A549 (cell line): Measurements from ENCODE around the gene SLC6A3. TPM values are rescaled to one million over a fixed set of nuclear protein-coding genes. Genes with fewer than 3 reads are reported as not detected.
"Not testable (repeated sequence)": the region's sequence is repeated elsewhere in the genome, so short reads cannot be mapped to it uniquely, and the experiment has no call there.

Experiments used
- ATAC-seq, 2 experiments: fragments of 200-7000 bp in 1 of 2; fragments of >200 bp in 1 of 2; cut with Nextera tagmentation in 1 of 2; cut with Tn5 transposase in 1 of 2; 3 replicates each; pipeline versions ENCODE4 v1.8.0 to v1.9.1; 2018 to 2020; ENCODE audit warnings: mild to moderate bottlenecking in 1 of 2, moderate library complexity in 1 of 2
- CTCF ChIA-PET: fragments of 300-600 bp; sonication (Branson Sonifier 250); formaldehyde crosslinking; extraction: SDS; loops from one replicate; lab custom pipeline; 2021; ENCODE audit warnings: antibody characterized with exemption, inconsistent platforms; lab: Yijun Ruan, JAX
- POLR2A ChIA-PET: fragments of 350-600 bp; formaldehyde crosslinking; extraction: SDS; loops from one replicate; lab custom pipeline; 2021; ENCODE audit warnings: antibody characterized with exemption, inconsistent platforms; lab: Yijun Ruan, JAX
- DNase-seq, 2 experiments: peaks; one replicate each; pipeline versions ENCODE4 v3.0.0 to v3.0.0-alpha.2; 2011 to 2016; ENCODE audit warnings: low read depth in 1 of 2, low spot score in 1 of 2
- FAIRE-seq: peaks from 2 replicates; lab custom pipeline; 2011; peaks lifted over from hg19 to GRCh38; lab: Jason Lieb, UNC
- H3K27ac ChIP-seq, 2 experiments: fragments of >200 bp; sonication (Bioruptor Twin); formaldehyde crosslinking; 3 replicates each; pipeline ENCODE4 v1.5.1; 2016 to 2017
- H3K4me1 ChIP-seq: fragments of >200 bp; sonication (Bioruptor Twin); formaldehyde crosslinking; 3 replicates; pipeline ENCODE4 v1.6.1; 2016
- H3K4me2 ChIP-seq: fragments of >200 bp; sonication (Bioruptor Twin); formaldehyde crosslinking; 3 replicates; pipeline ENCODE4 v1.6.1; 2016
- H3K4me3 ChIP-seq: fragments of >200 bp; sonication (Bioruptor Twin); formaldehyde crosslinking; 3 replicates; pipeline ENCODE4 v1.5.1; 2016
- H3K9me3 ChIP-seq: fragments of >200 bp; sonication (Bioruptor Twin); formaldehyde crosslinking; 3 replicates; pipeline ENCODE4 v1.6.1; 2016
- BCL3 ChIP-seq: fragments of >200 bp; sonication (Bioruptor Twin); formaldehyde crosslinking; IDR thresholded peaks from 3 replicates; pipeline ENCODE4 v1.6.1; 2016
- CEBPB ChIP-seq, 2 experiments: fragments of >200 bp in 1 of 2; sonication (Bioruptor Twin) in 1 of 2; formaldehyde crosslinking in 1 of 2; IDR thresholded peaks; 2 replicates each; pipeline ENCODE4 v1.6.1; 2012 to 2016
- ESRRA ChIP-seq: fragments of 150-350 bp; IDR thresholded peaks from 2 replicates; pipeline ENCODE4 v1.6.1; 2014; ENCODE audit warnings: mild to moderate bottlenecking, low read length, borderline replicate concordance
- FOSL2 ChIP-seq, 2 experiments: fragments of 450-650 bp in 1 of 2; fragments of >200 bp in 1 of 2; sonication (Bioruptor Twin) in 1 of 2; formaldehyde crosslinking; IDR thresholded peaks; 2 replicates each; pipeline versions ENCODE4 v1.5.0 to v1.6.1; 2016 to 2020; ENCODE audit warnings: mild to moderate bottlenecking in 1 of 2, moderate library complexity in 1 of 2
- HEYL ChIP-seq: fragments of 250-450 bp; sonication (Bioruptor Pico); IDR thresholded peaks from 2 replicates; pipeline ENCODE4 v1.8.0; 2021; ENCODE audit warnings: mild to moderate bottlenecking, moderate library complexity
- HOXA7 ChIP-seq: fragments of 250-450 bp; sonication (Bioruptor Pico); IDR thresholded peaks from 2 replicates; pipeline ENCODE4 v1.5.0; 2020; ENCODE audit warnings: mild to moderate bottlenecking, moderate library complexity
- JUN ChIP-seq, 2 experiments: fragments of >200 bp; sonication (Bioruptor Twin); formaldehyde crosslinking; IDR thresholded peaks; 2 replicates in 1 of 2; 3 replicates in 1 of 2; pipeline ENCODE4 v1.6.1; 2016 to 2017
- JUNB ChIP-seq: fragments of >200 bp; sonication (Bioruptor Twin); formaldehyde crosslinking; IDR thresholded peaks from 2 replicates; pipeline ENCODE4 v1.6.1; 2016
- KDM1A ChIP-seq: fragments of 200-600 bp; sonication (generic); IDR thresholded peaks from 2 replicates; pipeline ENCODE4 v1.6.1; 2016; ENCODE audit warnings: low read depth, mild to moderate bottlenecking
- NR3C1 ChIP-seq: fragments of >200 bp; sonication (Bioruptor Twin); formaldehyde crosslinking; IDR thresholded peaks from 3 replicates; pipeline ENCODE4 v1.6.1; 2017
- TFCP2L1 ChIP-seq: fragments of 250-450 bp; sonication (Bioruptor Pico); IDR thresholded peaks from 2 replicates; pipeline ENCODE4 v1.5.0; 2021; ENCODE audit warnings: mild to moderate bottlenecking
- USF2 ChIP-seq: fragments of 450-650 bp; IDR thresholded peaks from 2 replicates; pipeline ENCODE4 v1.6.1; 2014; ENCODE audit warnings: antibody characterized with exemption
- ZC3H11A ChIP-seq: fragments of 450-650 bp; IDR thresholded peaks from 2 replicates; pipeline ENCODE4 v1.6.1; 2014; ENCODE audit warnings: antibody characterized with exemption, mild to moderate bottlenecking
- WGBS: methylation state at CpG from one replicate; pipeline ENCODE4 v1.1.6; 2017; ENCODE audit errors: missing lambda C conversion rate; 5-methylcytosine and 5-hydroxymethylcytosine counted together
- polyA plus RNA-seq, 4 experiments: library from polyadenylated mRNA; depleted of rRNA in 3 of 4; stranded (reverse); fragments of >200 nt; fragmentation: RNase III in 1 of 4; extraction: RNeasy Plus Mini Kit Qiagen cat#74134 plus additional on column Dnase treatment in 1 of 4; gene quantifications; 2 replicates in 3 of 4; 3 replicates in 1 of 4; pipeline ENCODE4 v1.2.3, GENCODE V29; 2011 to 2017
- TF ChIP-seq, protein P1 (sequence below): IDR thresholded peaks from 2 replicates; pipeline ENCODE4 v1.6.1; 2012
- TF ChIP-seq, protein P2 (sequence below): fragments of >200 bp; sonication (Bioruptor Twin); formaldehyde crosslinking; IDR thresholded peaks from 3 replicates; pipeline ENCODE4 v1.5.1; 2016
- TF ChIP-seq, protein P3 (sequence below): fragments of 150-350 bp; IDR thresholded peaks from 2 replicates; pipeline ENCODE4 v1.6.1; 2014; ENCODE audit warnings: low read depth, mild to moderate bottlenecking, low read length

The SLC6A3 gene
- polyA plus RNA-seq, 2 of the 4 experiments (the other 2 are of a cell fraction): 0.05 to 0.06 TPM

- Histone ChIP-seq H3K27ac (no peak overlapping the region), H3K4me1 (0 out of 3 replicates have a peak, but pooled peaks cover 8% of the 10 kb centered on the region), H3K4me3 (no peak overlapping the region), H3K4me2 (no peak overlapping the region), H3K9me3 (peaks cover 7% of the 10 kb centered on the region; the same call in 2 of the 3 replicates)
- POLR2A ChIA-PET: no interaction called here
- DNase-seq (no peak), FAIRE-seq (no peak), ATAC-seq (no peak)
- CTCF ChIA-PET: interaction anchor here (0.9 to 2.2 kb wide), 3 partner anchors 8 to 72 kb away, joined by 3 to 10 read pairs (median 3); no protein-coding TSS in a partner anchor
- 70% methylated on average over 23 of the region's 23 CpGs for WGBS
- TF ChIP-seq HEYL: no peak
- no peak for TF ChIP-seq CEBPB (IDR thresholded peaks at IDR 0.05)
Measured at GRCh38 chr5:1375871-1376810, 69.1 kb downstream of the SLC6A3 start.

DNA sequence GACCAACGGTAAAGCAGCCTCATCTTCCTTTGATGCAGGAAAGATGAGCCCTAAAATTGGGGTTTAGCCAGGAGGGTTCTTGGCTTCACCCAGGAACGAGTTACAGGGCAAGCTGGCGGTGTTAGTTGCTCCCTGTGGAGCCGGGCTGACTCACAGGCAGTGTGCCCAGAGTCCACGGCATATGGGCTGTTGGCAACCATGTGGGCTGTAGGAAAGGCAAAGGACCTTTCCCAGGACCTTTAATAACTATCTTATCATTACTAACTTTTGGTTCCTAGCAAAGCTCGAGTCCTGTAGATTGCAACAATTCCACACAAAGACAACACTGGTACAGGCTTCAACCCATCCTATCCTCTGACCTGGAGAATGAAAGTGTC is 70.6 kb downstream of the SLC6A3 start:
- Histone ChIP-seq H3K4me3 (no peak overlapping the region), H3K27ac (no peak overlapping the region), H3K9me3 (peaks cover 5% of the 10 kb centered on the region; the same call in 2 of the 3 replicates), H3K4me2 (no peak overlapping the region), H3K4me1 (0 out of 3 replicates have a peak, but pooled peaks cover 8% of the 10 kb centered on the region)
- CTCF ChIA-PET: interaction anchor here (0.6 to 1.2 kb wide), 3 partner anchors 10 to 255 kb away, joined by 3 read pairs; no protein-coding TSS in a partner anchor
- FAIRE-seq: no peak
- ATAC-seq: peak; percentile 62 to 69; a peak in 4 of 6 replicates
- TF ChIP-seq ESRRA: no peak
- TF ChIP-seq, protein P1, sequence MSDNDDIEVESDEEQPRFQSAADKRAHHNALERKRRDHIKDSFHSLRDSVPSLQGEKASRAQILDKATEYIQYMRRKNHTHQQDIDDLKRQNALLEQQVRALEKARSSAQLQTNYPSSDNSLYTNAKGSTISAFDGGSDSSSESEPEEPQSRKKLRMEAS: 0 out of 2 replicates have a peak, but pooled peaks have one; percentile 18
- POLR2A ChIA-PET: no interaction called here
- WGBS: 20% methylated on average over 6 of the region's 6 CpGs
- DNase-seq: no peak

- TF ChIP-seq NR3C1 (no peak), USF2 (no peak)
- ChIA-PET CTCF (interaction anchor here (0.6 to 0.9 kb wide), 2 partner anchors 15 to 255 kb away, joined by 3 read pairs; no protein-coding TSS in a partner anchor), POLR2A (no interaction called here)
- Histone ChIP-seq H3K27ac (no peak overlapping the region), H3K4me1 (0 out of 3 replicates have a peak, but pooled peaks cover 8% of the 10 kb centered on the region), H3K4me2 (no peak overlapping the region), H3K9me3 (no peaks in the 10 kb centered on the region), H3K4me3 (no peak overlapping the region)
- FAIRE-seq: no peak
- no peak for ATAC-seq
- 55% methylated on average over 9 of the region's 9 CpGs for WGBS
- no peak for DNase-seq
Measured at GRCh38 chr5:1374030-1374678, 71.1 kb downstream of the SLC6A3 start.

GRCh38 chr5:1371972-1372342 is 73.3 kb downstream of the SLC6A3 start:
- H3K4me3 ChIP-seq, ATAC-seq, FAIRE-seq, H3K4me1 ChIP-seq, H3K27ac ChIP-seq, DNase-seq, H3K4me2 ChIP-seq, H3K9me3 ChIP-seq, POLR2A ChIA-PET: not testable (repeated sequence)
- CTCF ChIA-PET: interaction anchor here (1.0 to 3.7 kb wide), 2 partner anchors 9 to 163 kb away, joined by 3 to 22 read pairs; no protein-coding TSS in a partner anchor
- WGBS: 68% methylated on average over 4 of the region's 4 CpGs

- CTCF ChIA-PET: interaction anchor here (1.0 to 3.7 kb wide), 4 partner anchors 9 to 163 kb away, joined by 3 to 22 read pairs (median 4); no protein-coding TSS in a partner anchor
- DNase-seq (no peak), ATAC-seq (no peak), FAIRE-seq (no peak)
- H3K4me2 ChIP-seq: no peak overlapping the region
- H3K9me3 ChIP-seq: no peaks in the 10 kb centered on the region
- POLR2A ChIA-PET: no interaction called here
- no peak overlapping the region for H3K27ac ChIP-seq
- 52% methylated on average over 12 of the region's 13 CpGs for WGBS
- no peak overlapping the region for H3K4me3 ChIP-seq
- 0 out of 3 replicates have a peak, but pooled peaks cover 1% of the 10 kb centered on the region for H3K4me1 ChIP-seq
- TF ChIP-seq BCL3 (no peak), CEBPB (IDR thresholded peaks at IDR 0.05) (no peak), KDM1A (no peak), FOSL2 (IDR thresholded peaks at IDR 0.05) (no peak), FOSL2 (CRISPR knock-in tag; IDR thresholded peaks at IDR 0.05) (no peak), JUN (IDR thresholded peaks at IDR 0.05) (no peak), TFCP2L1 (CRISPR knock-in tag) (no peak), JUNB (no peak), ZC3H11A (no peak), HOXA7 (CRISPR knock-in tag) (no peak)
- TF ChIP-seq, protein P2, sequence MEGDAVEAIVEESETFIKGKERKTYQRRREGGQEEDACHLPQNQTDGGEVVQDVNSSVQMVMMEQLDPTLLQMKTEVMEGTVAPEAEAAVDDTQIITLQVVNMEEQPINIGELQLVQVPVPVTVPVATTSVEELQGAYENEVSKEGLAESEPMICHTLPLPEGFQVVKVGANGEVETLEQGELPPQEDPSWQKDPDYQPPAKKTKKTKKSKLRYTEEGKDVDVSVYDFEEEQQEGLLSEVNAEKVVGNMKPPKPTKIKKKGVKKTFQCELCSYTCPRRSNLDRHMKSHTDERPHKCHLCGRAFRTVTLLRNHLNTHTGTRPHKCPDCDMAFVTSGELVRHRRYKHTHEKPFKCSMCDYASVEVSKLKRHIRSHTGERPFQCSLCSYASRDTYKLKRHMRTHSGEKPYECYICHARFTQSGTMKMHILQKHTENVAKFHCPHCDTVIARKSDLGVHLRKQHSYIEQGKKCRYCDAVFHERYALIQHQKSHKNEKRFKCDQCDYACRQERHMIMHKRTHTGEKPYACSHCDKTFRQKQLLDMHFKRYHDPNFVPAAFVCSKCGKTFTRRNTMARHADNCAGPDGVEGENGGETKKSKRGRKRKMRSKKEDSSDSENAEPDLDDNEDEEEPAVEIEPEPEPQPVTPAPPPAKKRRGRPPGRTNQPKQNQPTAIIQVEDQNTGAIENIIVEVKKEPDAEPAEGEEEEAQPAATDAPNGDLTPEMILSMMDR: no peak
- TF ChIP-seq, protein P3, sequence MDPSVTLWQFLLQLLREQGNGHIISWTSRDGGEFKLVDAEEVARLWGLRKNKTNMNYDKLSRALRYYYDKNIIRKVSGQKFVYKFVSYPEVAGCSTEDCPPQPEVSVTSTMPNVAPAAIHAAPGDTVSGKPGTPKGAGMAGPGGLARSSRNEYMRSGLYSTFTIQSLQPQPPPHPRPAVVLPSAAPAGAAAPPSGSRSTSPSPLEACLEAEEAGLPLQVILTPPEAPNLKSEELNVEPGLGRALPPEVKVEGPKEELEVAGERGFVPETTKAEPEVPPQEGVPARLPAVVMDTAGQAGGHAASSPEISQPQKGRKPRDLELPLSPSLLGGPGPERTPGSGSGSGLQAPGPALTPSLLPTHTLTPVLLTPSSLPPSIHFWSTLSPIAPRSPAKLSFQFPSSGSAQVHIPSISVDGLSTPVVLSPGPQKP: no peak
Measured at GRCh38 chr5:1371218-1371971, 73.8 kb downstream of the SLC6A3 start.
